Neural cell (in vitro differentiated cells): ENCODE results near the gene ZFYVE19.

Experiments
- EP300 ChIP-seq: fragments of 450-650 bp; conservative IDR thresholded peaks from 2 replicates; pipeline ENCODE4 v1.6.1; 2014; ENCODE audit warnings: antibody characterized with exemption, mild to moderate bottlenecking, moderate library complexity; ENCODE audit not compliant: poor library complexity, severe bottlenecking
- EZH2 ChIP-seq: fragments of 200-600, 300-800 bp; shearing (Covaris generic), sonication (generic); IDR thresholded peaks from 2 replicates; pipeline ENCODE4 v1.6.1; 2014; ENCODE audit warnings: antibody characterized with exemption, low read length, borderline replicate concordance, mild to moderate bottlenecking; ENCODE audit not compliant: insufficient read depth, poor library complexity, severe bottlenecking
- MXI1 ChIP-seq: fragments of 450-650 bp; conservative IDR thresholded peaks from 2 replicates; pipeline ENCODE4 v1.6.1; 2014; ENCODE audit warnings: antibody characterized with exemption, mild to moderate bottlenecking; ENCODE audit not compliant: poor library complexity, severe bottlenecking
- POLR2AphosphoS5 ChIP-seq: IDR thresholded peaks from 2 replicates; pipeline ENCODE4 v1.6.1; 2012
- RAD21 ChIP-seq: fragments of 450-650 bp; conservative IDR thresholded peaks from 2 replicates; pipeline ENCODE4 v1.6.1; 2014; ENCODE audit warnings: antibody characterized with exemption, mild to moderate bottlenecking, moderate library complexity
- REST ChIP-seq: IDR thresholded peaks from 2 replicates; pipeline ENCODE4 v1.6.1; 2012; ENCODE audit warnings: borderline replicate concordance
- SMC3 ChIP-seq: fragments of 450-650 bp; conservative IDR thresholded peaks from 2 replicates; pipeline ENCODE4 v1.6.1; 2014; ENCODE audit warnings: antibody characterized with exemption, mild to moderate bottlenecking, moderate library complexity; ENCODE audit not compliant: poor library complexity
- TAF1 ChIP-seq: IDR thresholded peaks from 2 replicates; pipeline ENCODE4 v1.6.1; 2012; ENCODE audit warnings: low read depth
- TF ChIP-seq, protein P1 (sequence below): fragments of 450-650 bp; IDR thresholded peaks from 2 replicates; pipeline ENCODE4 v1.5.1; 2014; ENCODE audit warnings: antibody characterized with exemption, mild to moderate bottlenecking, moderate library complexity; ENCODE audit not compliant: poor library complexity, severe bottlenecking

- TF ChIP-seq SMC3 (no peak), EZH2 (no peak), RAD21 (no peak), POLR2AphosphoS5 (no peak), REST (no peak), MXI1 (no peak), TAF1 (no peak), EP300 (no peak)
- TF ChIP-seq, protein P1, sequence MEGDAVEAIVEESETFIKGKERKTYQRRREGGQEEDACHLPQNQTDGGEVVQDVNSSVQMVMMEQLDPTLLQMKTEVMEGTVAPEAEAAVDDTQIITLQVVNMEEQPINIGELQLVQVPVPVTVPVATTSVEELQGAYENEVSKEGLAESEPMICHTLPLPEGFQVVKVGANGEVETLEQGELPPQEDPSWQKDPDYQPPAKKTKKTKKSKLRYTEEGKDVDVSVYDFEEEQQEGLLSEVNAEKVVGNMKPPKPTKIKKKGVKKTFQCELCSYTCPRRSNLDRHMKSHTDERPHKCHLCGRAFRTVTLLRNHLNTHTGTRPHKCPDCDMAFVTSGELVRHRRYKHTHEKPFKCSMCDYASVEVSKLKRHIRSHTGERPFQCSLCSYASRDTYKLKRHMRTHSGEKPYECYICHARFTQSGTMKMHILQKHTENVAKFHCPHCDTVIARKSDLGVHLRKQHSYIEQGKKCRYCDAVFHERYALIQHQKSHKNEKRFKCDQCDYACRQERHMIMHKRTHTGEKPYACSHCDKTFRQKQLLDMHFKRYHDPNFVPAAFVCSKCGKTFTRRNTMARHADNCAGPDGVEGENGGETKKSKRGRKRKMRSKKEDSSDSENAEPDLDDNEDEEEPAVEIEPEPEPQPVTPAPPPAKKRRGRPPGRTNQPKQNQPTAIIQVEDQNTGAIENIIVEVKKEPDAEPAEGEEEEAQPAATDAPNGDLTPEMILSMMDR: no peak
Observed at GRCh38 chr15:40771242-40771641, 35.6 kb upstream of the ZFYVE19 start.
